Measurements from ENCODE around the gene C3.
"Not testable (repeated sequence)": the region's sequence is repeated elsewhere in the genome, so short reads cannot be mapped to it uniquely, and the experiment has no call there.

Gene C3

GRCh38 chr19:6720369-6721137 is at the start of gene C3:
C3 (minus strand) TSS chr19:6720650; CDS start chr19:6720589, 61 bp downstream.
- no peak for DNase-seq (ENCODE audit: low read depth in 2 of 2)

- no peak for DNase-seq (ENCODE audit: low read depth in 2 of 2)
Observed at GRCh38 chr19:6769006-6769619, 48.7 kb upstream of the C3 start.

- DNase-seq (ENCODE audit: low read depth in 2 of 2): no peak
Observed at GRCh38 chr19:6768236-6768785, 47.9 kb upstream of the C3 start.

- DNase-seq (ENCODE audit: low read depth in 2 of 2): peak; percentile 85 to 86
Observed at GRCh38 chr19:6767357-6768235, 47.1 kb upstream of the C3 start, which contains the start of gene SH2D3A. SH2D3A (minus strand) TSS chr19:6767435; CDS start chr19:6763748, 3,687 bp downstream.

GRCh38 chr19:6767081-6767356 is 46.6 kb upstream of the C3 start:
- no peak for DNase-seq (ENCODE audit: low read depth in 2 of 2)

- DNase-seq (ENCODE audit: low read depth in 2 of 2): no peak
Observed at GRCh38 chr19:6766357-6767080, 46.1 kb upstream of the C3 start.

- no peak for DNase-seq (ENCODE audit: low read depth in 2 of 2)
Observed at GRCh38 chr19:6765738-6766356, 45.4 kb upstream of the C3 start.

GRCh38 chr19:6762253-6762797 is 41.9 kb upstream of the C3 start:
- DNase-seq (ENCODE audit: low read depth in 2 of 2): not testable (repeated sequence)

GRCh38 chr19:6761053-6761676 is 40.7 kb upstream of the C3 start:
- no peak for DNase-seq (ENCODE audit: low read depth in 2 of 2)

- DNase-seq (ENCODE audit: low read depth in 2 of 2): no peak
Observed at GRCh38 chr19:6760606-6761005, 40.2 kb upstream of the C3 start.

- DNase-seq (ENCODE audit: low read depth in 2 of 2): no peak
Observed at GRCh38 chr19:6754653-6755463, 34.4 kb upstream of the C3 start.

- no peak for DNase-seq (ENCODE audit: low read depth in 2 of 2)
Observed at GRCh38 chr19:6754136-6754535, 33.7 kb upstream of the C3 start.

- DNase-seq (ENCODE audit: low read depth in 2 of 2): peak; percentile 73 to 78
Observed at GRCh38 chr19:6753178-6754031, 33.0 kb upstream of the C3 start.

- no peak for DNase-seq (ENCODE audit: low read depth in 2 of 2)
Observed at GRCh38 chr19:6752256-6753177, 32.1 kb upstream of the C3 start.

- no peak for DNase-seq (ENCODE audit: low read depth in 2 of 2)
Observed at GRCh38 chr19:6751189-6751588, 30.7 kb upstream of the C3 start.

- no peak for DNase-seq (ENCODE audit: low read depth in 2 of 2)
Observed at GRCh38 chr19:6750062-6750461, 29.6 kb upstream of the C3 start.

- DNase-seq (ENCODE audit: low read depth in 2 of 2): not testable (repeated sequence)
Observed at GRCh38 chr19:6748543-6748942, 28.1 kb upstream of the C3 start.
